HL-60 (cell line): ENCODE results near the gene ADGRB3.

Experiments
- GABPA ChIP-seq: IDR thresholded peaks from 2 replicates; pipeline ENCODE4 v1.6.1; 2012; ENCODE audit warnings: low read depth
- POLR2AphosphoS5 ChIP-seq: IDR thresholded peaks from 2 replicates; pipeline ENCODE4 v1.6.1; 2012; ENCODE audit warnings: low read depth
- SPI1 ChIP-seq: IDR thresholded peaks from 2 replicates; pipeline ENCODE4 v1.6.1; 2012; ENCODE audit warnings: low read depth, mild to moderate bottlenecking, borderline replicate concordance
- TF ChIP-seq, protein P1 (sequence below): IDR thresholded peaks from one replicate; pipeline ENCODE4 v1.5.1; 2011; ENCODE audit warnings: low read length, control low read depth, inconsistent platforms; ENCODE audit not compliant: insufficient read depth
- TF ChIP-seq, protein P2 (sequence below): IDR thresholded peaks from 2 replicates; pipeline ENCODE4 v1.6.1; 2012; ENCODE audit warnings: low read depth; ENCODE audit not compliant: insufficient replicate concordance

DNA sequence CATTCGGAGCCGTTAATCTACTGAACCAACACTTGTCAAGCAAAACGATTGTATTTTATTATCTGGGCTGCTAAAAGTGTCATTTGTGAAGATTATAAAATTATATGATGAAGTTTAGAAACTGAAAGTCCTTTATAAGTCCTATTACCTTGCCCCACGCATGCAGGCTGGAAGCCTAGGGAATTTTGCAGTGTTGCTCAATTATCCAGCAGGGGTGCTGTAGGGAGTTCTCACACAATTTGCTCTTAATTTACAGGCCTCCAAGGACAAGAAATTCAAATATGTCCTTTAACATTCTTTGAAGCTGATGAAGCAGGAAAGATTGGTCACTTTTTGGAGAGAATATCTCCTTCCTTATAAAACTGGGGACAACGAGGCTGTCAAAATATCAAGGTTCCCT lies 792.8 kb downstream of the ADGRB3 start:
- TF ChIP-seq, protein P1, sequence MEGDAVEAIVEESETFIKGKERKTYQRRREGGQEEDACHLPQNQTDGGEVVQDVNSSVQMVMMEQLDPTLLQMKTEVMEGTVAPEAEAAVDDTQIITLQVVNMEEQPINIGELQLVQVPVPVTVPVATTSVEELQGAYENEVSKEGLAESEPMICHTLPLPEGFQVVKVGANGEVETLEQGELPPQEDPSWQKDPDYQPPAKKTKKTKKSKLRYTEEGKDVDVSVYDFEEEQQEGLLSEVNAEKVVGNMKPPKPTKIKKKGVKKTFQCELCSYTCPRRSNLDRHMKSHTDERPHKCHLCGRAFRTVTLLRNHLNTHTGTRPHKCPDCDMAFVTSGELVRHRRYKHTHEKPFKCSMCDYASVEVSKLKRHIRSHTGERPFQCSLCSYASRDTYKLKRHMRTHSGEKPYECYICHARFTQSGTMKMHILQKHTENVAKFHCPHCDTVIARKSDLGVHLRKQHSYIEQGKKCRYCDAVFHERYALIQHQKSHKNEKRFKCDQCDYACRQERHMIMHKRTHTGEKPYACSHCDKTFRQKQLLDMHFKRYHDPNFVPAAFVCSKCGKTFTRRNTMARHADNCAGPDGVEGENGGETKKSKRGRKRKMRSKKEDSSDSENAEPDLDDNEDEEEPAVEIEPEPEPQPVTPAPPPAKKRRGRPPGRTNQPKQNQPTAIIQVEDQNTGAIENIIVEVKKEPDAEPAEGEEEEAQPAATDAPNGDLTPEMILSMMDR, result no peak
- TF ChIP-seq POLR2AphosphoS5 (no peak), SPI1 (no peak), GABPA (no peak)
- TF ChIP-seq, protein P2, sequence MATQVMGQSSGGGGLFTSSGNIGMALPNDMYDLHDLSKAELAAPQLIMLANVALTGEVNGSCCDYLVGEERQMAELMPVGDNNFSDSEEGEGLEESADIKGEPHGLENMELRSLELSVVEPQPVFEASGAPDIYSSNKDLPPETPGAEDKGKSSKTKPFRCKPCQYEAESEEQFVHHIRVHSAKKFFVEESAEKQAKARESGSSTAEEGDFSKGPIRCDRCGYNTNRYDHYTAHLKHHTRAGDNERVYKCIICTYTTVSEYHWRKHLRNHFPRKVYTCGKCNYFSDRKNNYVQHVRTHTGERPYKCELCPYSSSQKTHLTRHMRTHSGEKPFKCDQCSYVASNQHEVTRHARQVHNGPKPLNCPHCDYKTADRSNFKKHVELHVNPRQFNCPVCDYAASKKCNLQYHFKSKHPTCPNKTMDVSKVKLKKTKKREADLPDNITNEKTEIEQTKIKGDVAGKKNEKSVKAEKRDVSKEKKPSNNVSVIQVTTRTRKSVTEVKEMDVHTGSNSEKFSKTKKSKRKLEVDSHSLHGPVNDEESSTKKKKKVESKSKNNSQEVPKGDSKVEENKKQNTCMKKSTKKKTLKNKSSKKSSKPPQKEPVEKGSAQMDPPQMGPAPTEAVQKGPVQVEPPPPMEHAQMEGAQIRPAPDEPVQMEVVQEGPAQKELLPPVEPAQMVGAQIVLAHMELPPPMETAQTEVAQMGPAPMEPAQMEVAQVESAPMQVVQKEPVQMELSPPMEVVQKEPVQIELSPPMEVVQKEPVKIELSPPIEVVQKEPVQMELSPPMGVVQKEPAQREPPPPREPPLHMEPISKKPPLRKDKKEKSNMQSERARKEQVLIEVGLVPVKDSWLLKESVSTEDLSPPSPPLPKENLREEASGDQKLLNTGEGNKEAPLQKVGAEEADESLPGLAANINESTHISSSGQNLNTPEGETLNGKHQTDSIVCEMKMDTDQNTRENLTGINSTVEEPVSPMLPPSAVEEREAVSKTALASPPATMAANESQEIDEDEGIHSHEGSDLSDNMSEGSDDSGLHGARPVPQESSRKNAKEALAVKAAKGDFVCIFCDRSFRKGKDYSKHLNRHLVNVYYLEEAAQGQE, result no peak
